Stimulated activated CD4-positive, alpha-beta T cell treated with anti-CD3 and anti-CD28 coated beads, Interleukin-12 subunit alpha, Interleukin-12 subunit beta, amount 100 ng/mL, for 4 hours (primary cell): Measurements from ENCODE around the gene MGAT5B.
"Not testable (repeated sequence)": the region's sequence is repeated elsewhere in the genome, so short reads cannot be mapped to it uniquely, and the experiment has no call there.

Experiments
- DNase-seq: peaks from one replicate; pipeline ENCODE4 v3.0.0-alpha.2; 2020

MGAT5B gene

DNA sequence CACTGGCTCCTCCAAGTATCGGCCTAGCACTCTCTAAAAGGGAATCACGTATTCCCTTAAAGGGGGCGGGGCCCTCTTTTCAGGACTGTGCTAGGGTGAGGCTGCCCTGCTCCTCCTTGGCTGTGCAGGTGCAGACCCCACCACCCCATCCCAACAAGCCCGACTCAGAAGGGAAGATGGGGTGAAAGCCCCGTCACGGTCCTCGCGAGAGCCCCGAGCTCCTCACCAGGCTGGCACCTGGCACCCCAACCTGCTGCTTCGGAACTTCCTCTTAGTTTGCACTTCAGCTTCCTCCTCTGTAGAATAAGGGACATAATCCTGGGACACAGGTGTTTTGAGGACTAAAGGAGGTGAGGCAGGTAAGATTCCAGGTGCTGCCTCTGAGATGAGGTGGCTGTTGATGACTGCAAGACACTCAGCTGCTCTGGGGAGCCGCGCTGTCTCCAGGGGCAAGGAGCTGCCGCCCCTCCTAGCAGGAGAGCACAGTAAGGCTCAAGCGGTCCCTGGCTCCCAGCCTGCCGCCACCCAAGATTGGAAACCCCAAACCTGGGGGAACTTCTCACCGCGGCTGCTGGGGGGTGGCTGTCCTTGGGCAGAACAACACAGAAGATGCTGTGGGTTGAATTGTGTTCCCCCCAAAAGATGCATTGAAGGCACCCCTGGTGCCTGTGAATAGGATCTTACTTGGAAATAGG is 88.8 kb downstream of the MGAT5B start:
- DNase-seq: no peak

DNA sequence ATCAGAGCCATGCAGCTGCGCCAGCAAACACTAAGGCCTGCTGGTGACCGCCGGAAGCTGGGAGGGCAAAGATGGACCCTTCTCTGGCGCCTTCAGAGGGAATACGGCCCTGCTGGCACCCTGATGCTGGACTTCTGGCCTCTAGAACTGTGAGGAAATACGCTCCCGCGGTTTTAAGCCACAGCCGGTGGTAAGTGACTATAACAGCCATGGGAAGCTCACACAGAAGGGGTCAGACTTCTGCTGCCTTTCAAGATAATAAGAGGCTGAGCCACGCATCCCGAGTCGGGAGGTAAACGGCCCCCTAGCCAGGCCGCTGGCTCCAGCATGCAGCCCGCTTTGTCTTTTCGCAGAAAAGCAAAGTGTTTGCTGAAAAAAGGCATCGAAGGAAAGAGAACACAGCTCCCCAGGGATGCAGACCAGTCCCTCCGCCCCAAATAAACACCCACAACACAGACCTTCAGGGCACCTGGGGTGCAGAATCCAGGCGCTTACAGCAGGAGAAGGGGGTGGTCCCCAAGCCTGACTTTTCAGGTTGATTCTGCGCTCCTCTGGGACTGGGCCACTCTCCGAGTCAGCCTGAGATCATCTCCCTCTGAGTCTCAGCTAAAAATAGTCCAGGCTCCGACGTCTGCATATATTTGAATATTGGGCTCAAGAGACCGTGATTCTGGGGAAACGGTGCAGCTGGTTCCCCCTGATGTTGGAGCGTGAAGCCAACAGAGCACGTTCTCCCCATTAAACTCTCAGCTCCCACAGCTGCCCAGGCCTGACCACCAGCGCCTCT is 89.7 kb downstream of the MGAT5B start:
- DNase-seq: no peak

- DNase-seq: no peak
Observed at GRCh38 chr17:76958974-76959373, 90.8 kb downstream of the MGAT5B start.

DNA sequence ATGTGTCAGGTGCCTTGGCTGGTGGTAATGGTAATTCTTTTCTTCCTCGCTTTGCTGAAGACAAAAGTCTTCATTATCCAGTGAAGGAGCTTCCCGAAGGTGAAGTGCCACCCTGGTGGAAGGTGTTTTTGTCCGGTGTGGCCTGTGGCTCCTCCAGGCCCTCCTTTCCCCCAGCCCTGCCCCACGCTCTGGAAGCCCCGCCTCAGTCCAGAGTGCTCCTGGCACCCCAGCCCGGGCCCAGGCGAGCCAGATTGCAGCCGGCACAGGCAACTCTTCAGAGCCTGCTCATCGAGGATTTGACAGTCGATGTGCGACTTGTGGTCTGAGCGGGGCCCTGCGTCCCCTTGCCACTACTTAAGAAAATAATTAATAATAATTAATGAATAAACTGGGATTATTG is 93.7 kb downstream of the MGAT5B start:
- DNase-seq: no peak

DNA sequence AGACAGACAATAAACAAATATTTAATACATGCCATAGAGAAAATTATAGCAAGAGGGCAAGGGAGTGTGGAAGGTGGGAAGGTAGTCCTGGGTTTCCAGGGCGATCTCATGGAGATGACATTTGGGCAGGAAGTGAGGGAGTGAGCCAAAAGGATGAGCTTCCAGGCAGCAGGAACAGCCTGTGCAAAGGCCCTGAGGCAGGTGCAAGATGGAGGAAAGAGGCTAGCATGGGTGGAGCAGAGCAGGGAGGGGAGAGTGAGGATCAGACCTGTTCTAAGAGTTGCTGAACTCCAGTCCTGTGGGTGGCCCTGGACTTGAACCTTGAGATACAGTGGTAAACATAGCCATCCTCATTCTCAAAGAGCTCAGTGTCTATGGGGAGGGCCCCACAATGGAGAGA is 94.7 kb downstream of the MGAT5B start:
- no peak for DNase-seq

DNA sequence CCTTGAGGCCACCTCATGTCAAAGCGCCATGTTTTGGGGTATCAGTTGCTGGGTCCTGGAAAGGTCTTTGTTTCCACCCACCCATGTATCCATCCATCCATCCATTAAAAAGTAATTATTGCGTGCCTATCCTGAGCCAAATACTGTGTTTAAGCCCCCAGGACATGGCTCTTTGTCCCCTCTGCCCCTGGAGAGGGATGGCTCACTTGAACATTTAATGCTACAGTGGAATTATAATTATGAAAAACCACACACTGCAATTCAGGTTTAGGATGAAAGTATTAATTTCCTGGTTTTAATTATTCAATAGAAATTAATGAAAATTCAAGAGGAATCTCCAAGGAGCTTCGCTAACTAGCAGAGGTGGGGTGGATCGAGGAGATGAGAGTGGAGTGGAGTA is 97.8 kb downstream of the MGAT5B start:
- DNase-seq: no peak

DNA sequence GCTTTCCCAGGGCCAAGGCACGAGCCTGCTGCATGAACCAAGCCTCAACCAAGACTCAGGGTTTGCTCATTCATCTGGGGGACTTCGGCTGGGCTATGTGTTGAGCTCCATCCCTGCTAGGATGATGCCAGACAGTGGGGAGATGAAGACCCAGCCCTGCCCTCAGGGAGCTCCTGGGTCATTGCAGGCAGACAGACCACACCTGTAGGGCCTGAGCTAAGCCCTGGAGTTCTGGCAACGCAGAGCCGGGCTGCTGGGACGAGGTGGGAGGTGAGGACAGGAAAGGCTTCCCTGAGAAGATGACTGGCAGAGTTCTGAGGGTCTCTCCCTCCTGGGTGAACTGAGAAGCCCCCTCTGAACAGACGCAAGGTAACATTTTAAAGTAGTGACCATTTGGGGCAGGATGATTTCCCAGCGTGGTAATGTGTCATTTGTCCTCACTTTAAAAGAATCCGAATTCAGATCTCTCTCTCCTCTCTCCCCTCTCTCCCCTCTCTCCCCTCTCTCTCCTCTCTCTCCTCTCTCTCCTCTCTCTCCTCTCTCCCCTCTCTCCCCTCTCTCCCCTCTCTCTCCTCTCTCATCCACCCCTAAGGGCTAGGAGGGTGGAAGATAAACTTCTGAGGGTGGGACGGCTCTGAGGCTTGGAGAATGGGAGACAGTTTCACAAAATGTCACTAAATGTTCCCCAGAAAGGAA is 98.4 kb downstream of the MGAT5B start:
- no peak for DNase-seq

DNA sequence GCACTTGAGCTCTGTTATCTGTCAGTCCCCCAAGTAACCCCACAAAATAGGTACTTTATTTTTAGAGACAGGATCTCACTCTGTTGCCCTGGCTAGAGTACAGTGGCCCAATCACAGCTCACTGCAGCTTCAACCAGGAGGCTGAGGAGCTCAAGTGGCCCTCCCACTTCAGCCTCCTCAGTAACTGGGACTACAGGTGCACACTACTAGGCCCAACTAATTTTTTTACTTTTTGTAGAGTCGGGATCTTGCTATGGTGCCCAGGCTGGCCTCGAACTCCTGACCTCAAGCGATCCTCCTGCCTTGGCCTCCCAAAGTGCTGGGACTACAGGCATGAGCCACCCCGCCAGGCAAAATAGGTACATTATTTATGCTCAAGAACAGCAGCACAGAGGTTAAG is 99.6 kb downstream of the MGAT5B start:
- DNase-seq: no peak

DNA sequence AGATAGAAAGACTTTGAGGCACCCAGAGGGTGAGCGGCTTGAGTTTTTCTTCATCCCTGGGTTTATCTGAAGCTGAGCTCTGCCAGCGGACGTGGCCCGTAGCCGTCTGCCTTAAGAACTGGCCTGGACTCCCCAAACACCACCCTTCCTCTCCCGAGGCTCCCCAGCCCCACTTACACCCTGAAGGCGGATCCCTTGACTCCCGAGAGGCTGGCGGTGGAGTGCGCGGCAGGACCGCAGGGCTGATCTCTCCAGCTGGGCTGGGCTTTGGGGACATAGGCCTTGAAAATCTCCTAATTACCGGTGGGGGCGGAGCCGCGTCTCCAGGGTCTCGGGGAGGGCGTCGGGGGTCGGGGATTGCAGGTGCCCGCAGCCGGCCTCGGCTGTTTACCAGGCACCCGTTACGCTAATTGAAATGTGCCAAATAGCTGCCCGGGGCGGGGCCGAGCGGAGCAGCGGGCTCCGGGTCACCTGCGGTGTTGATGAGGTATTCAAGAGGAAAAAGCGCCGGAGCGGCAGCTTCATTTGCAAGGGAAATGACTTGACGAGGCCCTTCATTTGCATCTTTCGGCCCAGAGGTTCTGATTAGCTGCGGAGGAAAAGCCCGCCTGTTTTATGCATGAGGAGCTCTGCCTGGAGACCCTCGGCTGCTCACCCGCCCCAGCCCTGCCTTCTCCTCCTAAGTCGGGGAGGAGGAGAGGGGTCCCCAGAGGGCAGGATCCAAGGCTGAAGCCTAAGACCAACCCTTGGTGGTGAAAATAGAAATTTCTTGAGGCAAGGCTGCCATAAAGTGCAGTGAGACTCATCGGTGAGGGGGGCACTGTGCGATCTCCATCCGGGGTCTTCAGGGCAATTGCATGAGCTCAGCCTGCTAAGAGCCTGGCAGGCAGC is 100.7 kb downstream of the MGAT5B start:
- peak; percentile 35 for DNase-seq

GRCh38 chr17:76969598-76970172 is 101.5 kb downstream of the MGAT5B start:
- no peak for DNase-seq

- not testable (repeated sequence) for DNase-seq
Observed at GRCh38 chr17:76970228-76970627, 102.0 kb downstream of the MGAT5B start.

GRCh38 chr17:76972046-76972641 is 103.9 kb downstream of the MGAT5B start:
- DNase-seq: no peak

DNA sequence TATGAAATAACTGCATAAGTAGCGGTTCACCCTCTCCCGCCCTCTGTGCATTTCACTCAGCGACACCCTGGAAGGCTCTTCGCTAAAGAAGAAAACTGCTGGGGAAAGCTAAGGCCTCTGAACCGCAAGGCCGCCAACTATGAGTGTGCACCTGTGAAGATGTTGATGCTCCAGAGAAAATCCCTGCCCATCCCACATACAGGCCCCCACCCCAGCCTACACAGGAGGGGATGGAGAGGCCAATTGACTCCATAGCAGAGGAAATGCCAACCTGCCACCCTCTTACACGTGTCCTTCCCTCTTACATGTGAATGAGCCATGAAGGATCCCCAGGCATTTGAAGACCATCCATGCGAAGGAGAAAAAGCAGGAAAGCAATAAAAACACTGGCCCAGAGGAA is 104.8 kb downstream of the MGAT5B start:
- DNase-seq: no peak

- DNase-seq: no peak
Observed at GRCh38 chr17:76974721-76975120, 106.5 kb downstream of the MGAT5B start.

- DNase-seq: not testable (repeated sequence)
Observed at GRCh38 chr17:76978050-76978449, 109.8 kb downstream of the MGAT5B start.

DNA sequence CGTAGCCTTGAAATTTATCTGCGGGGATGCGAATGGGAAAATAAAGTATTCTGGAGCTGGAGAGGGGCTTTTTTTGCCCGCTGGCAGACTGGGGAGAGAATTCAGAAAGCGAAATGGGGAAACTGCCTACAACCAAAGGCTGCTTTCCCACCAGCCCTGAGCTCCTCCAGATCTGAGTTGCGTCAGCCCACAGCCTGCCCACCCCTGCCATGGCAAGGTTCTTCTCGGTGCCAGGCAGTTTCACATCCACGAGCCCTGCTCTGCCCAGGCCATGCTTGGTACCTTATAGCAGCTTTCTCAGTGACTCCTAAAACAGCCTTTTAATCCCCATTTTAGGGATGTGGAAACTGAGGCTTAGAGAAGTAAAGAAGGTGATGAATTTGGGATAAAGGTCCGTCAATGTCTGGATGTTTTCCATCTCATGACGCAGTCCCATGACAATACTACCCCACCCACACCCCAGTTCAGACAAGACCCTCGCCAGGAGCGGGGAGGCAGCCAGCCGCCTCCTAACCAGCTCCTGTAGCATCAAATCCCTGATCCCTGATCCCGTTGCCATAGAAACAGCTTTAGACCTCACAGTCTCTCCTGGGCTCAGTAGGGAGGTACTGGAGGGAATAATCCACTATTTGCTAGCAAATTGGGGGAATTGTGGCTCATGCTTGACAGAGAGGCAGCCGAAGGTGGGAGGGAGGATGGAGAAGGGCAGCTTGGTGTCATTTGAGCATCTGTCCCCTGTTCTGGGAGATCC is 113.5 kb downstream of the MGAT5B start:
- no peak for DNase-seq

DNA sequence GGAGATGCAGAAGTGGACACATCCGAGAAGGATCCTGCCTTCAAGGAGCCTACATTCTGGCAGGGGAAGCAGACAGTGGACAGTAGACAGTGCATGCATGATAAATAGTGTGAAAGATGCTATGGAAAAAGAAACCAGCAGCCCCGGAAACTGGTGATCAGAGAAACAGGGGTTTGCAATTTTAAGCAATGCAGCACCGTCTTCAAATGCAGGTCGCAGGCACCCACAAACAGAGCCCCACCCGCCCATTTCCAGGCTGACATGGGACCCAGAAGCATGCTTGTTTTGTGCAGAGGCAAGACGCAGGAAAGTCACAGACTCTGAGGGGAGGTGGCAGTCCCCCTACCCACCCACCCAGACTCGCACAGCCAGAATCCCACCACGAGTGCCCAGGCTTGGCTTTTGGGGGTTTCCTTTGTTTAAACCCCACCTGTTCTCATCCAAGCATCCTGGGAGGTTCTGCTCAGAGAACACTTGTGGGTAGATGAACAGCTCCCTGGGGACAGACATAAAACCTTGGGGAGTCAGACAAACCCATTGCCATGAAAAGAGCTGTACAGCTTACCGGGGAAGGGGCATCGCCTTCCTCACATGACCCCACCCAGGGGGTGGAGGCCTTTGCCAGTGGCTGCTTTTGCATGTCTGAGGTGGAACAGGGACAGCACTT is 114.3 kb downstream of the MGAT5B start:
- DNase-seq: no peak

- DNase-seq: no peak
Observed at GRCh38 chr17:76983075-76983775, 115.0 kb downstream of the MGAT5B start.

- DNase-seq: no peak
Observed at GRCh38 chr17:76986365-76986764, 118.2 kb downstream of the MGAT5B start.

DNA sequence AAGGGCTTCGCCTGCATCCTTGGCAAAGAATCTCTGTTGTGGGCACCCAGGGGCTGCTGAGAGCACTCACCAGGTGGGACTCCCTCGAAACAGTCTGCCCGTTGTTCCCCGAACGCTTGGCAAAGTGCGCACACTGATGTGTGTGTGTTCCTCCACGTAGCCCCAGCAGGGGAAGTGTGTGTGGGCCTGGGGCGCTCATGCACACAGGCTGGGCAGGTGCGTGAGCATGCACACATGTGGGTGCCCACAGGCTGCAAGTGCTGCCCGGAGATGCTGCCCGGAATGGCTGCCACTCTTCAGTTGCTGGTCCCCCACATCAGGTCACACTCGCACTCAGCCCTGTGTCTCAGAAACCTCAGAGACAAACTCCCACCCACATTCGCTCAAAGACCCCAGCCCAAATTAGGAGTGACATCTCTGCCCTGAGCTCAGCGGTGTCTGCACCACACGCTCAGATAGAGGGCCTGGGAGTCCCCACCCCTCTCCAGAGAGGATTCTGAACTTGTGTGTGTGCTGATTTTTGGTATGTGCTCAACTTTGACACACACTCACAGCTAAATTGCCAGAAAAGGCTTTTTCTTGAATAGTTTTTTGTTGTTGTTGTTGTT is 119.4 kb downstream of the MGAT5B start:
- DNase-seq: no peak
